Retinal pigment epithelial cell (primary cell): ENCODE results near the gene UROC1.

Source experiments
- DNase-seq: peaks from one replicate; pipeline ENCODE4 v3.0.0-alpha.2; 2010; ENCODE audit warnings: low read depth
- H3K4me3 ChIP-seq: 2 replicates; pipeline ENCODE4 v1.5.1; 2011; ENCODE audit warnings: mild to moderate bottlenecking, low read length, control low read depth, moderate library complexity
- TF ChIP-seq, protein P1 (sequence below): conservative IDR thresholded peaks from 2 replicates; pipeline ENCODE4 v1.5.1; 2011; ENCODE audit warnings: low read depth, low read length, control low read depth, inconsistent platforms

UROC1 gene

DNA sequence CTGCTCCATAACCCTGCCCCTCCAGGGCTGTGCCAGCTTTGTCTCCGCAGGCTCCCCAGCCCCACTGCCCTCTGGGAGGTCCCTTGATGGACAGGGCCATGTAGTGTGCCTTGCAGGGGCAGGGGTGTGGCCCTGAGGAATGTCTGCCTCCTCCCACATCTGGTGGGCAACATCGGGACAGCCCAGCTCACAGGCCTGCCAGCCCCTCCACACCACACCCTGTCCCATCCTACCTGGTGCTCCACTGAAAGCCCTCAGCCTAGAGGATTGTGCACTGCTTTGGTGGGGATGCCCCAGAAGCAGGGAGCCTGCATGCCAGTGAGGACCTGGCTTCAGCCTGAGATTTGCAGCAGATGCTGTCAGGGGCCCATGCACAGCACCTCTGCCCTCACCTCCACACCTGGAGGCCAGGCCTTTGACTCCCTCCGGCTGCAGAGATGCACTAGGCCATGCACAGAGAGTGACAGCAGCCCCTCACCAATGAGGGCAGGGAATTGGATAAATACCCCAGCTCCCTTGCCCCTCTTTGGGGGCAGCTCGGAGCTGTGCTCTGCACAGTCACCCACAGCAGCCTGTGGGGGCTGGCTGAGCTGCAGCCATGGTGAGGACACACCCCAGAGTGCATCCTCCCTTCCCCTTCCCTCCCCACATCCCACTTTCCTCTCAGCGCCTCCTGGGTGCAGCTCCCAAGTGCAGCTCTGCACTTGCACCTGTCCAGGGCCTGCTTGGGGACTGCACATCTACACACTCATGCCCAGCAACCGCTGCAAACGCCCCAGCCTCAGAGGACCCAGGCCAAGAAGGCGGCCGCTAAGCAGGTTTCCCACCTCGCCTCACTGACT lies 38.4 kb upstream of the UROC1 start:
- DNase-seq: no peak
- no peak overlapping the region for H3K4me3 ChIP-seq
- TF ChIP-seq, protein P1, sequence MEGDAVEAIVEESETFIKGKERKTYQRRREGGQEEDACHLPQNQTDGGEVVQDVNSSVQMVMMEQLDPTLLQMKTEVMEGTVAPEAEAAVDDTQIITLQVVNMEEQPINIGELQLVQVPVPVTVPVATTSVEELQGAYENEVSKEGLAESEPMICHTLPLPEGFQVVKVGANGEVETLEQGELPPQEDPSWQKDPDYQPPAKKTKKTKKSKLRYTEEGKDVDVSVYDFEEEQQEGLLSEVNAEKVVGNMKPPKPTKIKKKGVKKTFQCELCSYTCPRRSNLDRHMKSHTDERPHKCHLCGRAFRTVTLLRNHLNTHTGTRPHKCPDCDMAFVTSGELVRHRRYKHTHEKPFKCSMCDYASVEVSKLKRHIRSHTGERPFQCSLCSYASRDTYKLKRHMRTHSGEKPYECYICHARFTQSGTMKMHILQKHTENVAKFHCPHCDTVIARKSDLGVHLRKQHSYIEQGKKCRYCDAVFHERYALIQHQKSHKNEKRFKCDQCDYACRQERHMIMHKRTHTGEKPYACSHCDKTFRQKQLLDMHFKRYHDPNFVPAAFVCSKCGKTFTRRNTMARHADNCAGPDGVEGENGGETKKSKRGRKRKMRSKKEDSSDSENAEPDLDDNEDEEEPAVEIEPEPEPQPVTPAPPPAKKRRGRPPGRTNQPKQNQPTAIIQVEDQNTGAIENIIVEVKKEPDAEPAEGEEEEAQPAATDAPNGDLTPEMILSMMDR: no peak

DNA sequence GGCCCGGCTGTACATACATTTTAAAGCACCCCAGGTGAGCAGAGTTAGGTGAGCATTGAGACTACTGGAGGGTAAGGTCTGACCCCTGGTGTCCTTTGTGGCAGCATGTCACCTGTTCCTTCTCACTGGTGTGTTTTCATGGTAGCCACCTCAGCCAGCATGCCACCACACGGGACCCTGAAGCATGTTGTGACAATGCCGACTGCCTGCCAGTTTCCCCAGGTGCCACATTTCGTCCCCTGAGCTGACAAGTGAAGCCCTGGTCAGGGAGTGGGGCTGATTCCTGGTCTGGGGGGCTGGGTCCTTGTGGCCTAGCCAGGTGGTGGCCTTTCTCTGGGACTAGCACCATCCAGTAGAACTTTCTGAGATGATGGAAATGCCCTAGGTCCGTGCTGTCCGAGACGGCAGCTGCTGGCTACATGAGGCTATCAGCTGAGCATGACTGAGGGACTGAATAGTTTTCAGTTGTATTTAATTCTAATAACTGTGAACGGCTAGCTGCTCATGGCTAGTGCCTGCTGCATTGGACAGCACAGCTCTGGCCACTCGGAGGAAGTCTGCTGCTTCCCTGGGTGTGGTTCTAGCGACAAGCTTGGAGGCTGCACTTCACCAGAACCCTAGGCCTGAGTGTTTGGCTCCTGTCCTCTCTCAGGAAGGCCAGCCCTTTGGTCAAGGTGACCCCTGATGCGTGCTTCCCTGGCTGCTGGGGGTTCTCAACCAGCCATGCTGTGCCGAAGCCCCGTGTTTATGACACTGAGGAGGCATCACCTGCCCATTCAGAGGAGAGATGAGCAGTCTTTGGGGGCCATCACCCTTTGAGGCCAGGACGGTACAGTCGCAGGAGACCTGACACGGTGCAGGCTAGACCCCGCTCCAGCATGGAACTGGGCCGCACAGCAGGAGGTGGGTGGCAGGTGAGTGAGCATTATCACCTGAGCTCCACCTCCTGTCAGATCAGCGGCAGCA lies 37.3 kb upstream of the UROC1 start:
- TF ChIP-seq, protein P1: no peak
- DNase-seq: no peak
- H3K4me3 ChIP-seq: no peak overlapping the region

DNA sequence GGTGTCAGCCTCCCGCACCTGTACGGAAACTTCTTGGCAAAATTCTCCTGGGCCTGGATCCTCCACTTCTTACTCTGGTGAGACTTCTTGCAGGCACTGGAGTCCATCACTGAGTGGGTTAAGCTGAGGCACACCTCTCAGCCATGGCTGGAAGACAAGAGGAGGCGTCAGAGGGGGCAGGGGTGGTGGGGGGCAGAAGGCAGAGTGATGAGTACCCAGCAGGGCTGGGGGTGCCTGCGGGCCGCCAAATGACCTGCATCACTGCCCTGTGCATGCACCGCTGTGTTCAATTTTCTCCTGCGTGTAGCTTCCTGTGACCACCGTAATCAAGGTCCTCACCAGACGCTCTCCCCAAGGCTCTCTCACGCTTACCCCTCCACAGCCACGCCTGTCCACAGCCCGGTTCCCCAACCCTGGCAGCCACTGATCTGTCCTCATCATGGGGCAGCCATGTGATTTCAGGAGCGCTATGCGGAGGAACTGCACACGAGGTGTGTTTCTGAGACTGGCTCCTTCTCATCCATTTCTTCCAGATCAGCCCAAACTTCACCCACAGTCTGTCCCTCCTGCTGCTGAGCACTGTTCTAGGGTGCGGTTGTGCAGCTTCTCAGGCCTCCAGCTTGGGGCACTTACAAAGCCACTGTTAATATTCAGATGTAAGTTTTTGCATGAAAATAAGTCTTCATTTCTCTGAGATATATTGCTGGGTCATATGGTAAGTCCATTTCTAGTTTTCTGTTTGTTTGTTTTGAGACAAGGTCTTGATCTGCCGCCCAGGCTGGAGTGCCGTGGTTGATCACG lies 35.9 kb upstream of the UROC1 start:
- H3K4me3 ChIP-seq: no peak overlapping the region
- TF ChIP-seq, protein P1: no peak
- DNase-seq: no peak

DNA sequence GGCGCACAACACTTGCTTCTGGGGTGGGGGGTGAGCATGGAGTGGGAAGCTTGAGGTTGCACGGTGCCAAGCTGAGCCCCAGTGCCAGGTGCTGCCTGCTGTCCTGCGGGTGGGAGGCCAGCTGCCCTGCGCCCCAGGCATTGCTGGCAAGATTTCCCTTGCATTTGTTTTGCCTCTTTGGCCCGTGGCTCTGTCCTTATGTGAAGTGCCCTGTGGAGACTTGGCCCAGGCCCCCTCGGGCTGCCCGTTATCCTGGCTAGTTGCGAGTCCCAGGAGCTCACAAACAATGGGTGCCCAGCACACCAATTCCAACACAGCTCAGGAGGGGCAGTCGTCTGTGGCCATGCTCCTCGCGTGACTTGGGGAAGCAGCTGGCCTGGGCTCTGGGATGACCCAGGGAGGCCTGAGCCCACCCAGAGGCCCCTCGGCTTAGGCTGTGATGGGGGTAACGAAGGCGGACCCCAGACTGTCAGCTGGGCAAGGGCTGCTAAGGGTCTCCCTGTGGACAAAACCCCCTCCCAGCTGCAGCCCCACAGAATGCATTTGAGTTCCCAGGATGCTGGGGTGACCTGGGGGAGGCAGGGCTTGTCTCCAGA lies 35.2 kb upstream of the UROC1 start:
- DNase-seq: no peak
- TF ChIP-seq, protein P1: no peak

DNA sequence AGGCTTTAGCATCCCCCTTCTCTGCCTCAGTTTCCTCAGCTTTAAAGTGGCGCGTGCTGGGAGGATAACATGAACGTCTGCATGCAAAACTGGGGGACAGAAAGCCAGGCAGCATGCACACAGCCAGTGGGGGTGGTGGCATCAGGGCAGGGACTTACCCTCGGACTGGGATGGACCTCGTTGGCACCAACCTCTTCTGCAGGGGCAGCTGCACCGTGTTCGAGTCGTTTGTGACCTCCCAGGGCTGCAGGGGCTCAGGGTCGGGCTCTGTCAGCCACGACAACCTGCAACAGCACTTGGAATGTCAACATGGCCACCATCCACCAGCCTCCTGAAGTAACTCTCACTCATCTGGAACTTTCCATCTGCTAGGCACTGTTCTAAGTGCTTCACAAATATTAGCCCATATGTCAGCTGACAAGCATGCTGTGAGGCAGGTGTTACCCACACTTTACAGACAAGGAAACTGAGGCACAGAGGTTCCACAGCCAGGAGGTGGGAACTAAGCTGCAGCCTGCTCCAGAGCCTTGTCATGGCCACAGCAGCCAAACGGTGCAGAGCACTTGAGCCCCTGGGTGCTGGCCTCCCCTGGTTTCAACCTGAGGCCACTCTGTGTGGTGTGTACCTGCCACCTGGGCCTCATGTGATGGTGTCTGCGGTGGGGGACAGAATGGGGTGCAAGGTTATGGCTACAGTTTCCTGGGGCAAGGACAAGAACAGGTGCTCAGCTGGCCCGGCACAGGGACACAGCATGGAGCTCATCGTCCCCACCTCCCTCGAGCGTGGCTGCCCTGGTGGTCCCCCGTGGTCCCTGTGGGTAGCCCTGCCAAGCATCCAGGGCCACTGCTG lies 34.5 kb upstream of the UROC1 start:
- TF ChIP-seq, protein P1: no peak
- no peak overlapping the region for H3K4me3 ChIP-seq
- DNase-seq: no peak

More for the DNA sequence above, 35.2 kb upstream of the UROC1 start:
- H3K4me3 ChIP-seq: no peak overlapping the region
